ENCODE measurements around the gene DACT3.

DACT3 gene

DNA sequence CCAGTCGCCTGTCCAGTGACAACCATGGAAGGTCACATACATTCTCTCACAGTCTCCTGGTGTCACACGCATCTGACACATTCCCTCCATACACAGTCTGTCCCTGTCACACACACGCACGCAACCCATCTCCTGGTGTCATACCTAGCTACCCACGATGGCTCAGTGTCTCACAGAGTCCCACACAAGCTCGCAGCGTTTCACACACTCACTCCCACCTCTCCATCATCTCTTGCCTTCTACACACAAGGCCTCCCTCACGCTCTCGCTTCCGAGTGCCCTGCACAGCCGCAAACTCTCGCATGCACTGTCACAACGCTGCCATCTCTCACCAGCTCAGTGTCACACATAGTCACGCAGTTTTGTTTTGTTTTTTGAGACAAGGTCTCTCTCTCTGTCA, 23.8 kb downstream of the DACT3 start:
- no peak overlapping the region for H3K27ac ChIP-seq

DNA sequence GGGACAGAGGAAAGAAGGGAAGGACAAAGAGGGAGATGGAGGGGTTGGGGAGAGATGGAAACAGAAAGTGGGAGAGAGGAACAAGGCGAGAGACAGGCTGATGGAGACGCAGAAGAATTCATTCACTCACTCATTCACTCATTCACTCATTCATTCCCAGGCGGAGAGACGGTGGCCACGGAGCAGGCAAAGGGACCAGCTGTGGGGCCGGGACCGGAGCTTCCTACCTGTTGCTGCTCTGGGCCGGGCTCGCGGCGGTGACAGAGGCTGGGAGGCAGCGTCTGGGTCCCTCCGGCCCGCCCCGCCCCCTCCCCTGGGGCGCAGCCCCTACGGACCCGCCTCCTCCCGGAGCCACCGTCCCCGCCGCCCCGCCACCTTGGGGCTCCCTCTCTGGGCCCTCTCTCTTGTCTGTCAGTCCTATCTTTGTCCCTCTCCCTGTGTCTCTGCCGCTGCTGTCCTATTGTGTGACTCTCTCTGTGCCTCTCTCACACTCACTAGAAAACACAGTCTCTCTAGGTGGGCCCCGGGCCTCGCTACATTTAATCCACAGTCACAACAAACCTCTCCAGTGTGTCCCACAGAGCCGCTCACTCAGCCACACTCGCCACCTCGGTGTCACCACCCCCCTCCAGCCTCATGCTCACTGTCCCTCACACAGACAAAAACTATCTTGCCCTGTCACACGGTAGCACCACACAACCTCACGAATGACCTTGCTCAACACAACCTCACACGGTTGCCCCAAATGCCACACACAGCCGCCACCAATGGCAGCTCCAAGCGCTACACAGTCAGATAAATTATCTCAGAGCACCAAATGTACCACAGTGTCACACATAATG, 24.8 kb downstream of the DACT3 start, which contains the start of gene GNG8:
Gene GNG8 (minus strand): TSS at position 283 of the 842 bp plus-strand sequence. CDS start 1,520 bp downstream, outside the sequence.
- no peak within 1 kb of the TSS for H3K27ac ChIP-seq
- TF ChIP-seq, protein P1, sequence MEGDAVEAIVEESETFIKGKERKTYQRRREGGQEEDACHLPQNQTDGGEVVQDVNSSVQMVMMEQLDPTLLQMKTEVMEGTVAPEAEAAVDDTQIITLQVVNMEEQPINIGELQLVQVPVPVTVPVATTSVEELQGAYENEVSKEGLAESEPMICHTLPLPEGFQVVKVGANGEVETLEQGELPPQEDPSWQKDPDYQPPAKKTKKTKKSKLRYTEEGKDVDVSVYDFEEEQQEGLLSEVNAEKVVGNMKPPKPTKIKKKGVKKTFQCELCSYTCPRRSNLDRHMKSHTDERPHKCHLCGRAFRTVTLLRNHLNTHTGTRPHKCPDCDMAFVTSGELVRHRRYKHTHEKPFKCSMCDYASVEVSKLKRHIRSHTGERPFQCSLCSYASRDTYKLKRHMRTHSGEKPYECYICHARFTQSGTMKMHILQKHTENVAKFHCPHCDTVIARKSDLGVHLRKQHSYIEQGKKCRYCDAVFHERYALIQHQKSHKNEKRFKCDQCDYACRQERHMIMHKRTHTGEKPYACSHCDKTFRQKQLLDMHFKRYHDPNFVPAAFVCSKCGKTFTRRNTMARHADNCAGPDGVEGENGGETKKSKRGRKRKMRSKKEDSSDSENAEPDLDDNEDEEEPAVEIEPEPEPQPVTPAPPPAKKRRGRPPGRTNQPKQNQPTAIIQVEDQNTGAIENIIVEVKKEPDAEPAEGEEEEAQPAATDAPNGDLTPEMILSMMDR (conservative IDR thresholded peaks at IDR 0.05): no peak

More for the DNA sequence above, 23.8 kb downstream of the DACT3 start:
- TF ChIP-seq, protein P1 (conservative IDR thresholded peaks at IDR 0.05): no peak

DNA sequence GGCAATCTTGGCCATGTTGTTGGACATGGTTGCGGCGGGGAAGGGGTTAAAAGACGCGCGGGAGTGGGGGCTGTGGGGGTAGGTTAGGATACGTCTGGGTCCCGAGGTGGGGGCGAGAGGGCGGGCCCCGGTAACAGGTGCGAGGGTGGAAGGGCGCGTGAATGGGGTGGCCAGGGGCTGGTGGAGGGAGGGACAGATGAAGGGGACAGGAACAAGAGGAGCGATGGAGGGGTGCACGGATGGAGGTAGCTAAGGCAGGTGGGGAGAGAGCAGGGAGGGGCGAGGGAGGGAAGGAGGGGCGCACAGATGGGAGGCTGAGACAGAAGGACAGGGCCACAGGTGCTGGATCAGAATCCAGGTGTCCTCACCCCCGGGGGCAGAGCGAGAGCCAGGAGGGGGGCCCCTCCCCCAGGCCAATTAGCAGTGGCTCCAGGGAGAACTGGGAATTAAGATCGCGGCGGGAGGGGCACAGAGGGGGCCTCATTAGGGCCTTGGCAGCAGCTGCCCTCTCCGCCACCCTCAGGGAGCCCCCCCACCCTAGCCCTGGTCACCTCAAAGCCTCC, 26.2 kb downstream of the DACT3 start:
- H3K27ac ChIP-seq: no peak overlapping the region

DNA sequence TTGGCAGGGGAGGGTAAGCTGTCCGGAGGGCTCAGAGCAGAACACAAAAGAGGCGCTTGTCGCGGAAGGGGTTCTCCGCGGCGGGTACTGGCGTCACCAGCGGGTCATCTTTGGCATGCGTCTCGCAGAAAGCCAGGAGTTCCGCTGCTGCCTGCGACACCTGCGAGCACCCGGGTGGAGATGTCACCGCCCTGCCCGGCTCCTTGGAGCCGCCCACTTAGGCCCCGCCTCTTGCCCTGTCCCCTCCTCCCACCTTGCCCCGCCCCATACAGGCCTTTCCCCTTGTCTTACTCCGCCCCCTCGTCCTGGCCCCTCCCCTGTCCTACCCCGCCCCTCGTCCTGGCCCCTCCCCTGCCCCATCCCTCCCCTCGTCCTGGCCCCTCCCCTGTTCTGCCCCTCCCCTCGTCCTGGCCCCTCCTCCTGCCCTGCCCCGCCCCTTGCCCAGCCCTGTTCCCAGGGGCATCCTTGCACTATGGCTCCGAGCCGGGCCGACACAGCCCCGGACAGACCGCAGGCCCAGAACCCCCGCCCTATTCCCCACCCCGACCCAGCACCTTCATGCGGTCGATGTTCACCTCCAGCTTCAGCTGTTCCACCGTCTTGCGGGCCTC, 26.8 kb downstream of the DACT3 start:
- TF ChIP-seq, protein P1 (conservative IDR thresholded peaks at IDR 0.05): no peak
- no peak overlapping the region for H3K27ac ChIP-seq

More for the DNA sequence above, 26.2 kb downstream of the DACT3 start:
- TF ChIP-seq, protein P1 (conservative IDR thresholded peaks at IDR 0.05): no peak

DNA sequence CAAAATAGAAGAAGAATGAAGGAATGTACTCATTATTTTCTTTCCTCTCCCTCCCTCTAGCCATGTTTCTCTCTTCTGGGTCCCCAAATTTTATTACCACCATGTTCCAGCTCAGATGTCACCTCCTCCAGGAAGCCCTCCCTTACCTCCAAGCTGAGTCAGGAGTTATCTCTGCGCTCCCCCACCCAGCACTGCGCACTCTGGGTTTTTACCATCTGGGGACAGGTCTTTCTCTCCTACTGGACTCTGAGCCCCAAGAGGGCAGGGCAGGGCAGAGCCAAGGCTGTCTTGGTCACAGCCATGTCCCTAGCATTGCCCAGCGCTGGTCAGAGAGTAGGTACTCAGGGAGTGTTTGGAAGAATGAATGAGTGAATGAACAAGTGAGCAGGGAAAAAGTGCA, 27.9 kb downstream of the DACT3 start:
- TF ChIP-seq, protein P1 (conservative IDR thresholded peaks at IDR 0.05): no peak
- H3K27ac ChIP-seq: no peak overlapping the region

DNA sequence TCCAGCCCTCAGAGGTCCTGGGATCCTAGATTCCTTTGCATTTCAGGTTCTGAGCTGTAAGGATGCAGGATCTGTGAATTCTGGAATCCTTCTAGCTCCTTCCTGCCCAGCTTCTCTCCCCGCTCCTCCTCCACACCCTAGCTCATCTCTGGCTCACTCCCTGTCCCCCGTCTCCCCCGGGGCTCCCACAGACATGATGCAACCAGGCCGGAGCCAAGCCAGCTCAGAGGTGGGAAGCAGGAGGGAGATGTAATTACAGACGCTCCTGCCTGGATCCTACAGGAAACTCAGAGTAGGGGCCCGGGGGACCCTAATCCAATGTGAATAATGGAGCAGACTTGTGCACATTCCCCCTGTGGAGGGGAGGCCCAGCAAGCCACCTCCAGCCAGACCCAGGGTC, 29.5 kb downstream of the DACT3 start:
- TF ChIP-seq, protein P1 (conservative IDR thresholded peaks at IDR 0.05): no peak
- no peak overlapping the region for H3K27ac ChIP-seq

DNA sequence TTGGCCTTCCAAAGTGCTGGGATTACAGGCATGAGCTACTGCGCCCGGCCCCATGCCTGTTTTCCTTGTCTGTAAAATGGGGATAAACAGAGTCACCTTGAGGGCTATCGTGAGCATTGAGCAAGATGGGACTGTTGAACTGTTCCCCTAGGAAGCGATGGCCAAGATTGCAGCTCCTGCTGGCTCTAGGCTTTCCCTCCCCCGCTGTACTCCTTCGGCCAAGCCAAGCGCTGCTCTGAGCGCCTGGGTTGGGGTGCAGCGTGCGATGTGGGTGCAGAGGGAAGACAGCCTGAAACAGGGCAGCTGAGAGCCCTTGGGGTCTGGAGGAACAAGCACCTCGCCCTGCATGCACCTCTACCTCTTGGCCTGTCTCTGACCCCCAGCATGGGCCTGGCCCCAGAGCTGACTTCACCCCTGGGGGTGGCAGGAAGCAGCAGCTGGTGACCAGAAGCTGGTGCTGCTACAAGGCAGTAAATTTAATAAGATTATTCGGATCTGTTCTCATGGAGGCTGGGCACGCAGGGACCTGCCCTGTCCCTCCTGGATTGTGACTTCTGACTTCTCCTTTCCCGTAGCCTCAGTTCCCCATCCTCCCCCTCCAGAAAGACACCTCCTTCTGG, 30.3 kb downstream of the DACT3 start:
- TF ChIP-seq, protein P1 (conservative IDR thresholded peaks at IDR 0.05): no peak
- H3K27ac ChIP-seq: no peak overlapping the region

All from VCaP (cell line).